ENCODE results near the gene REV3L.

The REV3L gene

GRCh38 chr6:111524252-111524651, 41.2 kb upstream of the REV3L start:
- Histone ChIP-seq H3K9me2 (replicated peaks; ENCODE audit: control insufficient read depth, low read length) (no peaks in the 10 kb centered on the region), H3F3A (ENCODE audit: control insufficient read depth, insufficient read depth) (no peaks in the 10 kb centered on the region), H3K4me1 (ENCODE audit: control insufficient read depth, low read length) (no peaks in the 10 kb centered on the region), H3K4me2 (ENCODE audit: low read length) (no peak overlapping the region), H3K79me2 (ENCODE audit: control insufficient read depth, low read length) (peaks cover 4% of the 10 kb centered on the region; the same call in 1 of the 2 replicates), H3K27ac (ENCODE audit: low read depth, low read length) (no peak overlapping the region), H4K20me1 (ENCODE audit: control insufficient read depth, insufficient read depth, low read depth, low read length) (no peaks in the 10 kb centered on the region), H3K27me3 (ENCODE audit: control insufficient read depth, low read length) (no peaks in the 10 kb centered on the region), H3K9me3 (ENCODE audit: control insufficient read depth, insufficient read depth, low read length) (no peaks in the 10 kb centered on the region), H3K4me3 (ENCODE audit: low read length) (no peak overlapping the region), H3K36me3 (ENCODE audit: control insufficient read depth, low read length) (no peaks in the 10 kb centered on the region)
- TF ChIP-seq EZH2phosphoT487 (IDR thresholded peaks at IDR 0.05; ENCODE audit: borderline replicate concordance, low read length) (no peak), CTCF (IDR thresholded peaks at IDR 0.05; ENCODE audit: low read depth, low read length, poor library complexity, severe bottlenecking) (no peak)

- Histone ChIP-seq H3K27ac (ENCODE audit: low read depth, low read length) (no peak overlapping the region), H3K79me2 (ENCODE audit: control insufficient read depth, low read length) (peaks cover 4% of the 10 kb centered on the region; the same call in 1 of the 2 replicates), H3K9me2 (replicated peaks; ENCODE audit: control insufficient read depth, low read length) (no peaks in the 10 kb centered on the region), H4K20me1 (ENCODE audit: control insufficient read depth, insufficient read depth, low read depth, low read length) (no peaks in the 10 kb centered on the region), H3K27me3 (ENCODE audit: control insufficient read depth, low read length) (no peaks in the 10 kb centered on the region), H3F3A (ENCODE audit: control insufficient read depth, insufficient read depth) (no peaks in the 10 kb centered on the region), H3K4me3 (ENCODE audit: low read length) (no peak overlapping the region), H3K4me1 (ENCODE audit: control insufficient read depth, low read length) (no peaks in the 10 kb centered on the region), H3K4me2 (ENCODE audit: low read length) (no peak overlapping the region), H3K9me3 (ENCODE audit: control insufficient read depth, insufficient read depth, low read length) (no peaks in the 10 kb centered on the region), H3K36me3 (ENCODE audit: control insufficient read depth, low read length) (no peaks in the 10 kb centered on the region)
- TF ChIP-seq CTCF (IDR thresholded peaks at IDR 0.05; ENCODE audit: low read depth, low read length, poor library complexity, severe bottlenecking) (no peak), EZH2phosphoT487 (IDR thresholded peaks at IDR 0.05; ENCODE audit: borderline replicate concordance, low read length) (no peak)
These were observed 40.6 kb upstream of the REV3L start for GRCh38 chr6:111523484-111524167.

- Histone ChIP-seq H3K4me3 (ENCODE audit: low read length) (no peak overlapping the region), H3K27me3 (ENCODE audit: control insufficient read depth, low read length) (no peaks in the 10 kb centered on the region), H3K36me3 (ENCODE audit: control insufficient read depth, low read length) (no peaks in the 10 kb centered on the region), H4K20me1 (ENCODE audit: control insufficient read depth, insufficient read depth, low read depth, low read length) (no peaks in the 10 kb centered on the region), H3K9me3 (ENCODE audit: control insufficient read depth, insufficient read depth, low read length) (no peaks in the 10 kb centered on the region), H3K79me2 (ENCODE audit: control insufficient read depth, low read length) (peaks cover 4% of the 10 kb centered on the region; the same call in 1 of the 2 replicates), H3F3A (ENCODE audit: control insufficient read depth, insufficient read depth) (no peaks in the 10 kb centered on the region), H3K4me1 (ENCODE audit: control insufficient read depth, low read length) (no peaks in the 10 kb centered on the region), H3K9me2 (replicated peaks; ENCODE audit: control insufficient read depth, low read length) (no peaks in the 10 kb centered on the region), H3K27ac (ENCODE audit: low read depth, low read length) (no peak overlapping the region), H3K4me2 (ENCODE audit: low read length) (no peak overlapping the region)
- no peak for TF ChIP-seq CTCF (IDR thresholded peaks at IDR 0.05; ENCODE audit: low read depth, low read length, poor library complexity, severe bottlenecking)
- no peak for TF ChIP-seq EZH2phosphoT487 (IDR thresholded peaks at IDR 0.05; ENCODE audit: borderline replicate concordance, low read length)
These were observed 39.5 kb upstream of the REV3L start for GRCh38 chr6:111522393-111523020.
